Loucy (cell line): ENCODE measurements around the gene ASB11.

Experiments
- EZH2phosphoT487 ChIP-seq: fragments of 200-600 bp; IDR thresholded peaks from 2 replicates; pipeline ENCODE4 v1.6.1; 2018; ENCODE audit warnings: antibody characterized with exemption, mild to moderate bottlenecking, moderate library complexity, borderline replicate concordance
- TF ChIP-seq, protein P1 (sequence below): fragments of 200-600 bp; sonication (generic); conservative IDR thresholded peaks from 2 replicates; pipeline ENCODE4 v1.5.1; 2014; ENCODE audit warnings: mild to moderate bottlenecking, antibody characterized with exemption, low read length

- TF ChIP-seq, protein P1, sequence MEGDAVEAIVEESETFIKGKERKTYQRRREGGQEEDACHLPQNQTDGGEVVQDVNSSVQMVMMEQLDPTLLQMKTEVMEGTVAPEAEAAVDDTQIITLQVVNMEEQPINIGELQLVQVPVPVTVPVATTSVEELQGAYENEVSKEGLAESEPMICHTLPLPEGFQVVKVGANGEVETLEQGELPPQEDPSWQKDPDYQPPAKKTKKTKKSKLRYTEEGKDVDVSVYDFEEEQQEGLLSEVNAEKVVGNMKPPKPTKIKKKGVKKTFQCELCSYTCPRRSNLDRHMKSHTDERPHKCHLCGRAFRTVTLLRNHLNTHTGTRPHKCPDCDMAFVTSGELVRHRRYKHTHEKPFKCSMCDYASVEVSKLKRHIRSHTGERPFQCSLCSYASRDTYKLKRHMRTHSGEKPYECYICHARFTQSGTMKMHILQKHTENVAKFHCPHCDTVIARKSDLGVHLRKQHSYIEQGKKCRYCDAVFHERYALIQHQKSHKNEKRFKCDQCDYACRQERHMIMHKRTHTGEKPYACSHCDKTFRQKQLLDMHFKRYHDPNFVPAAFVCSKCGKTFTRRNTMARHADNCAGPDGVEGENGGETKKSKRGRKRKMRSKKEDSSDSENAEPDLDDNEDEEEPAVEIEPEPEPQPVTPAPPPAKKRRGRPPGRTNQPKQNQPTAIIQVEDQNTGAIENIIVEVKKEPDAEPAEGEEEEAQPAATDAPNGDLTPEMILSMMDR = no peak
- TF ChIP-seq EZH2phosphoT487 = no peak
Observed at GRCh38 chrX:15298780-15299179, 16.7 kb downstream of the ASB11 start.
